ENCODE measurements around the gene SLC15A4.

DNA sequence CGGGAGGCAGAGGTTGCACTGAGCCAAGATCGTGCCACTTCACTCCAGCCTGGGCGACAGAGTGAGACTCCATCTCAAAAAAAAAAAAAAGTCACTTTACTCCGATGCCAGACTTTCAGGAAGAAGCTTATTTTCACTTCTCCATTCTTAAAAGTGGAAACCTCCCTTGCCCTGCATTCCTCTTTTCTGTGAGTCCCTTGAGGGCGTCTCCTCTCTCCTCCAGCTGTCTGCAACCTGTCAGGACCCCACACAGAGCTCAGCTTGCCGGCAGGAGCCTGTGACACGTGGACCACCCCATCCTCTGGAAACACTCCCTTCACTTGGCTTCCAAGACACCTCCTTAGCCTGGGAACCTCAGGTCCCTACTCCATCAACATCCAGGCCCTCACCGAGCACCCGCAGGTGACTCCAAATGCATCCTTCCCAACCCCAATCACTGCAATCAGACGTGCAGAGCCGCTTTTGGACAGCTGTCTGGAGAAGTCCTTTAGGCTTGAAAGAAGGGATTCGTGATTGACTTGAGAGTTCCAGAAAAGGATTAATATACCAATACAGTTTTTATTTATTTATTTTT is 34.3 kb downstream of the SLC15A4 start:
- TF ChIP-seq, protein P1, sequence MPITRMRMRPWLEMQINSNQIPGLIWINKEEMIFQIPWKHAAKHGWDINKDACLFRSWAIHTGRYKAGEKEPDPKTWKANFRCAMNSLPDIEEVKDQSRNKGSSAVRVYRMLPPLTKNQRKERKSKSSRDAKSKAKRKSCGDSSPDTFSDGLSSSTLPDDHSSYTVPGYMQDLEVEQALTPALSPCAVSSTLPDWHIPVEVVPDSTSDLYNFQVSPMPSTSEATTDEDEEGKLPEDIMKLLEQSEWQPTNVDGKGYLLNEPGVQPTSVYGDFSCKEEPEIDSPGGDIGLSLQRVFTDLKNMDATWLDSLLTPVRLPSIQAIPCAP (CRISPR knock-in tag; IDR thresholded peaks at IDR 0.05; ENCODE audit: borderline replicate concordance): no peak
- no peak for TF ChIP-seq SETDB1 (IDR thresholded peaks at IDR 0.05; ENCODE audit: low read length)
- no peak for TF ChIP-seq ZNF263 (CRISPR knock-in tag; IDR thresholded peaks at IDR 0.05; ENCODE audit: borderline replicate concordance)
- TF ChIP-seq, protein P2, sequence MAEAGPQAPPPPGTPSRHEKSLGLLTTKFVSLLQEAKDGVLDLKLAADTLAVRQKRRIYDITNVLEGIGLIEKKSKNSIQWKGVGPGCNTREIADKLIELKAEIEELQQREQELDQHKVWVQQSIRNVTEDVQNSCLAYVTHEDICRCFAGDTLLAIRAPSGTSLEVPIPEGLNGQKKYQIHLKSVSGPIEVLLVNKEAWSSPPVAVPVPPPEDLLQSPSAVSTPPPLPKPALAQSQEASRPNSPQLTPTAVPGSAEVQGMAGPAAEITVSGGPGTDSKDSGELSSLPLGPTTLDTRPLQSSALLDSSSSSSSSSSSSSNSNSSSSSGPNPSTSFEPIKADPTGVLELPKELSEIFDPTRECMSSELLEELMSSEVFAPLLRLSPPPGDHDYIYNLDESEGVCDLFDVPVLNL (CRISPR knock-in tag; IDR thresholded peaks at IDR 0.05; ENCODE audit: low read depth): no peak
- TF ChIP-seq EZH2 (IDR thresholded peaks at IDR 0.05; ENCODE audit: borderline replicate concordance, low read depth, low read length): no peak
- TF ChIP-seq RFX5 (IDR thresholded peaks at IDR 0.05; ENCODE audit: low read depth, low read length): no peak
